ENCODE measurements around the gene C2orf72.

The C2orf72 gene

GRCh38 chr2:231069379-231070054 lies 32.2 kb downstream of the C2orf72 start:
- no peak for DNase-seq (ENCODE audit: low spot score)

GRCh38 chr2:231084565-231084964 lies 47.2 kb downstream of the C2orf72 start:
- no peak for DNase-seq (ENCODE audit: low spot score)

GRCh38 chr2:231088754-231089153 lies 51.4 kb downstream of the C2orf72 start:
- no peak for DNase-seq (ENCODE audit: low spot score)

- no peak for DNase-seq (ENCODE audit: low spot score)
Observed at GRCh38 chr2:231093933-231094332, 56.6 kb downstream of the C2orf72 start.

GRCh38 chr2:231094736-231095346 lies 57.5 kb downstream of the C2orf72 start:
- no peak for DNase-seq (ENCODE audit: low spot score)

Measured in left forelimb (tissue), 1 donor.